ENCODE measurements around the gene RPL35.

The RPL35 gene

DNA sequence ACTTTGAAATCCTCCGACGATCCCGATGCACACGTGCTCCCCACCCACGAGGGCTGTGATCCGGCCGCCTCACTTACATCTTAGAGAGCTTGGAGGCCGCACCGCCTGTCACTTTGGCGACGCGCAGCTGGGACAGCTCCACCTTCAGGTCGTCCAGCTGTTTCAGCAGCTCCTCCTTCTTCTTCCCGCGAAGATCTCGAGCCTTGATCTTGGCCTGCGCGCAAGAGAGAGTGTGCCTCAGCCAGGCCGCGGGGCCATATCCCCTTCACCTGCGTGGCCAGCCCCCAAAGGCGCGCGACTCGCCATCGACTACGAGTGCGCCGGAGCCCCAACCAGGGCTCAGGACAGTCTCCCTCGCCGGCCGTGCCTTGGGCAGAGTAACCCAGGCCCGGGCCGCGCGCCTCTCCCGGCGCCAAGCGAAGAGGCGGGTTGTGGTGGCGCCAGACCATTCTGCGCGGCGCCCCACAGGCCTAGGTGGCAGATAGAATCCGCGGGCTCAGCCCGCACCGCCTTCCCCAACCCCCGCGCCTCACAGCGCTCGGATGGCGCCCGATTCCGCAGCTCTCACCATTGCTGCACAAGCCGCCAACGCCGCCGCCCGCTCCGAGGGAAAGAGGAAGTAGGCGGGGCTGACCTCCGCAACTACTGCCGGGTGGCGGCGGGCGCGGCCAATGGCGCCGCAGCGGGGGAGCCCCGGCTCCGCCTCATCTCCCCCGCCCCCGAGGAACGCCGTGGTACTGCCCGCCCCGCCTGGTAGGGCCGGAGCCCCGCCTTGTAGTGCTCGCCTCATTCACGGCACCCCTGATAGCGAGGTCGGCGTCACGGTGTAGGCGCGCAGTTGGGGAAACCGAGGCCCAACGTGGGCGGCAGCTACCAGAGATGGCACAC lies at the start of gene RPL35, which contains the start of gene ARPC5L:
Gene RPL35, minus strand, starts transcription at position 616 of the 888 bp plus-strand sequence. Its CDS starts 45 bp downstream, at position 571.
Gene ARPC5L, plus strand, starts transcription at position 789 of the 888 bp plus-strand sequence. CDS start 7,161 bp downstream, outside the sequence.
- DNase-seq (ENCODE audit: low read depth): peak; percentile 95

DNA sequence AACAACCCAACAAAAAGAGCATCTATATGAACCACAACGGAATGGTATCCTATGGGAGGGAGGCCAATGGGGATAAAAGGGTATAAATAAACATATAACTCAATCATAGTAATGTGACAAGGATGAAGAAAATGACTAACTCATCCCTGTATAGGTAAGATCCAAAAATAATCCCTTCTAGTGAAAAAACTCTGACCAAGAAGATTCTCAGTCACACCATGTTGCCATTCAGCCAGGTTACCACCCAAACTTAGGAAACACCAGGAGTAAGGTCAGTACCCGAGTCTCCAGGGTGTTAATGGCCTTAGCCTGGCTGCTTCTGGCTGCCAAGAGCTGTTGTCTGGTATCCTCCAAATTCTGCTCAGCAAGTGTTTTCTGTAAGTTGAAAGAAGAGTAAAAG lies 46.3 kb upstream of the RPL35 start:
- DNase-seq (ENCODE audit: low read depth): no peak

DNA sequence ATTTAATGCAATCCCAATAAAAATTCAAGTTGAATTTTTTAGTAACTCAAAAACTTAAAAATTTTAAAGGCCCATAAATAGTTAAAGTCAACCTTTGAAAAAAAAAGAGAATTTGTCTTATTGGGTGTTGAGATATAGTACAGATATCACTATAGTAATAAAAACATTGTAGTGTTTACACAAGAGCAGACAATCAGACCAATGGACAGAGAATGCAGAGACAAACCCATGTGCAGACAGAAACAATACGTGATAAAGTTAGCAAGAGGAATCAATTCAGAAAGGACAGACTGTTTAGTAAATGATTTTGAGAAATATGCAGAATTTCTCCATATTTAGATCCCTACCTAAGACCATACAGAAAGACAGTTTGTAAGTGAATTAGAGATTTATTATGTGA lies 45.2 kb upstream of the RPL35 start:
- DNase-seq (ENCODE audit: low read depth): no peak

DNA sequence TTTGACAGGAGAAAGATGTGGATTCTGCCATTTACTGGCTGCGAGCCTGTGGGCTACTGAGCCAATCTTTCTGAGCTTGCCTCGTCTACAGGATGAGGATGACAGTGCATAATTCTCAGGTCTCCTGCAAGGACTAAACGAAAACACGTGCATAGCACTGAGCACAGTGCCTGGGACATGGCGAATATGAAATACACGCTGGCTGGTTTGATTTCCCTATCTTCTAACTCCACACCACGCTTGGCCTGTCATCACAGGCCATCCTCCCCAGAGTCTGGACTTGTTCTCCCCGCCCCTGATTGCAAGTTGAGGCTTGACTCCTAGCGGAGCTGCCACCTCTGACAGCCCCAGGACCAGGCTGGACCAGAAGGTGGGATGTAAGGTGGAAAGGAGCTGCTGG lies 38.1 kb upstream of the RPL35 start:
- no peak for DNase-seq (ENCODE audit: low read depth)

DNA sequence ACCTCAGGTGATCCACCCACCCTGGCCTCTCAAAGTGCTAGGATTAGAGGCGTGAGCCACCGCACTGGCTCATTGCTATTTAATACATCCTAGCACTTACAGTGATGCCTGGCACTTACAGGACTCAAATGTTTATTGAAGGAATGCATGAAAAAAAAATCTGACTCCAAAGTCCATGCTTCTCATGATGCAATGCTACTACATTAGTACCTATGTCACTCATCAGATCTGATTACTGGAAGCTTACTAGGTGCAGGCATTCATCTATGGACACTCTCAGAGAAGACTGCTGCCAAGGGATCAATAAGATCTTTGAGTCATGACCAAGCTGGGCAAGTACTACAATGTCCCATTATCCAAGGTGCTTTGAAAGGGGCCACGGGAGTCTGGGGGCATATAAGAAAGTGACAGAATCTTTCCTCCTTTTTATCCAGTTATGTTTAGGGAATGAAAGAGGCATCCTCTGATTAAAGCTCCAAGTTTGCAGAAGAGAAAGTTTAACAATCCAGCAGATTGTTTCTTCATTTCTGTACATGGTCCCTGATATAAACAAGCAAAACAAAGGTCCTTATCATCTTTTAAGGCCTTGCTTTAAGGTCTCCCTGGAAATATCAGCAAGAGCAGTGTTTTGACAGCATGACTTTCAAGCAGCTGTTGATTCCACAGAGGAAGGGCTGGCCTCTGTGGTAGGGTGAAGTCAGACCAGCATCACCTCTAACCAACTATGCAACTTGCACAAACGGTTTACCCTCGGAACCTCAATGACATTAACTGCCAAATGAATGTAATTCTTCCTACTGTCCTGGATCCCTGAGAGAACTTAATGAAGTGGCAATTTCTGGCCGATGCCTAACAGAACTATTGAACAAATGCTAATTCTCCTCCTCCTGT lies 36.1 kb upstream of the RPL35 start:
- no peak for DNase-seq (ENCODE audit: low read depth)

DNA sequence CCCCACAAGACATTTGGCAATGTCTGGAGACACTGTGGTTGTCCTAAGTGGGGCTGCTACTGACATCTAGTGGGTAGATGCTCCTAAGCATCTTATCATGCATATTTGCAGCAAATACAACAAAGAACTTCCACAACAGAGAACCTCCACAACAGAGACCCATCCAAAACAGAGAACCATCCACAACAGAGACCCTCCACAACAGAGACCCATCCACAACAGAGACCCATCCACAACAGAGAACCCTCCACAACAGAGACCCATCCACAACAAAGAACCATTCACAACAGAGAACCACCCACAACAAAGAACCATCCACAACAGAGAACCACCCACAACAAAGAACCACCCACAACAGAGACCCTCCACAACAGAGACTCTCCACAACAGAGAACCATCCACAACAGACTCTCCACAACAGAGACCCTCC lies 33.0 kb upstream of the RPL35 start:
- DNase-seq (ENCODE audit: low read depth): peak; percentile 14

DNA sequence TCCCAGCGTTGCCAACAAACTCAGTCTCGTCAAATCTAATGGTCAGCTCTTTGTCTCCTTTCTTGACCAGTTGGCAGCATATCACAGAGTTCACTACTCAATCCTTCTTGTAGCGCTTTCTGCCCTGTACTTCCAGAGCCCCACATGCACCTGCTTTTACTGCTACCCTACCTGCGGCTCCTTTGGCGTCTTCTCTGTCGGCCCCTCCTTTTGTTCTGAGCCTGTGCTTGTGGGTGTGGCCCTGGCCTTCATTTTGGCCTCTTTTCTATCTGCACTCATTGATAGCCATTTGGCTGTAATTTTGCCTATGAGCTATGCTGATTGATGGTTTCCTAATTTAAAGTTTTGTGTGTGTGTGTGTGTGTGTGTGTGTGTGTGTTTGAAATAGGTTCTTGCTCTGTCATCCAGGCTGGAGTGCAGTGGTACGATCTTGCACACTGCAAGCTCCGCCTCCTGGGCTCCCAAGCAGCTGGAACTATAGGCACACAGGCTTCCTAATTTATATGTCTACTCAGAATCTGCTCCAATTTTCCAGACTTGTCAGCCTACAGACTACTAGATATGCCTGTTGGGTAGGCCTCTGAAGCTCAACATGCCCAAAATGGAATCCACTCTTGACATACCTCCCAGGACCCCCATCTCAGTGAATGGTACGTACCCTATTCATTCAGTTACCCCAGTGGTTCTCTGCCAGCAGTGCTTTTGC lies 32.4 kb upstream of the RPL35 start:
- DNase-seq (ENCODE audit: low read depth): no peak

DNA sequence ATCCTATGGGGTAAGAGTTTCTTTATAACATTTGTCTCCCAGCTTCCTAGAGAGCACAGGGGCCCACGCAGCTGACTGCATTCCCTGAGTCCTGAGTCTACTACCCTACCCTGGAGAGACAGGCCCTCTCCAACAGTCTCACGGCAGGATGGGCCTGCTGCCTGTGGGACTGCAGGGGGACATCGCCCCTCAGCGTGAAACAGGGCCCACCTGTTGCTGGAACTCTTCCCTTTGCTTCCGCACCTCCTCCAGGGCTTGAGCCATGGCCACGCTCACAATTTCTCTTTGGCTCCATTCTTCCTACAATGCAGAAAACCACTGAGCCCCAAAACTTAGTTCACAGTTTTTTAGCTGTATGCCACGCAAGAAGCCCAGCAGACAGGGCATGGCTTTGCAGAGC lies 28.4 kb upstream of the RPL35 start:
- DNase-seq (ENCODE audit: low read depth): no peak

DNA sequence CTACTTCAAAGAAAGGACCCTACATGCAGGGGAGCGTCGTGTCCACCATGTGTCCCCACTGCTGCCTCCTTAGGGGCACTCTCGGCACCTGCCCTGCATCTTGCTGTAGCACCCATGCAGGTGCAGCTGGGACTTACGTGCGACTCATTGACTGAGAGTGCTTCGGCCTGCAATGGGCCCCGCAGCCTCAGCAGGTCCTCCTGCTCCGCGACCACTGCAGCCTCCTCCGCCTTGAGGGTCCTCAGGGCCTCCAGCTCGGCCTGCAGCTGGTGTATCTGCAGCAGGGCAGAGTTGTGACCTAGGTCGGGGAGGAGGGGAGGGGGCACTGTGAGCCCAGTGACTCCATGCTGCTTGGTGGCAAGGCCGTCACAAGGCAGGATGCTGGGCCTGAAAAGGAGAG lies 27.2 kb upstream of the RPL35 start:
- DNase-seq (ENCODE audit: low read depth): no peak

DNA sequence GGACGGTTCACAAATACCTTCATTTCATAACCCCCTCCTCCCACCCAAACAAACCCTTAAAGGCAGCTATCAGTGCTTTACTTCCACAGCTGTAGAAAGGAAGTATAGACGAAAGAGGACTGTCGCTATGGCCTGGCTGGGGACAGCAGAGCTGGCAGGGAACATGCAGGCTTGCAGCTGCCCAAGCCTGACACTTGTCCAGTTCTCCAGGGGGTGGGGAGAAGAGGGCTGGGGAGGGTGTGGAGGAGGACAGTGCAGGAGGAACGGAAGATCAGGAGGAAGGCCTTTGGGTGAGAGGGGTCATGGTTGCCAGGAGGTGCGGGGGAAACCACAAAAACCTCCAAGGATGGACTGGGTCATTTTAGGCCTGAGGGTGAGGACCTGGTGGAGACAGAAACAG lies 26.1 kb upstream of the RPL35 start:
- no peak for DNase-seq (ENCODE audit: low read depth)

DNA sequence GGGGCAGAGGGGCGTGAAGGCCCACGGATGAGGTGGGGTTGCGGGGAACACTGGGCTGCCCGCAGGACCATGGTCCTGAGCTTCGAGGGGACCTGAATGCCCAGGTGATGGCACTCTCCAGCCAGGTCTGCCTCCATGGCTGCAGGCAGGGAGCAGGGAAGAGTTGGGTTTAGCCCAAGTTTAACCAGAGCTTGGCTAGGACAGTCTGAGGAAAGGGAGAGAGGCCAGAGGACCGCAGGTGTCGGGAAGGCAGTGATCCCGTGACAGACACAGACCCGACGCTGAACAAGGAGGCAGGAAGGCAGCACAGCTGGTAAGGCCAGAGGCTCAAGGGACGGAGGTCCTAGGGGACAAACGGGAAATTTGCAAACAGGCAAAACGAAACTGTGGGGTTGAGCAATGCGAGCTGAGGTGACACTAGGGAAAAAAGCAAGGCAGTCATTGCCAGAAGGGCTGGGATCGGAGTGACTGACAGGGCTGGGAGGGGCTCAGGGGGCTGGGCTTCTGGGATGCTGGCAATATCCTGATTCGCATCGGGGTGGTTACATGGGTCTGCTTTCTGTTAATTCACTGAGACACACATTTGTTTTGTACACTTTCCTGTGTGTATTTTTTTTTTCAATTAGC lies 25.2 kb upstream of the RPL35 start:
- DNase-seq (ENCODE audit: low read depth): no peak

DNA sequence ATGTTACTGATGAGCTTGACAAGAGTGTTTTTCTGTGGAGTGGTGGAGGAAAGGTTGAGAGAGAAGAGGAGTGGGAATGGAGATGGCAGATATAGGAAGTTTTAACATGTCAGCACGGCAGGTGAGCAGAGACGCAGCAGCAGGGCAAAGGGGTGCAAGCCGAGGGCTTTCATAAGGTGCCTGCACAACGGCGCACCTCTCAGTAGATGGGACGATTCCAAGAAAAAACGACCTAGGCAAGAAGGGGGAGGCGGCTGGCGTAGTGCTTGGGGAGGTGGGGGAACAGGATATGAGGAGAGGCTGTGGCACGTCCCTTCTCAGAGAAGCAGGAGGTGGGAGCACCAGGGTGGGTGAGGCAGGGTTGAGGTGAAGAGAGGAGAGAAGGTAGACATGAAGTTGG lies 24.7 kb upstream of the RPL35 start:
- DNase-seq (ENCODE audit: low read depth): no peak

DNA sequence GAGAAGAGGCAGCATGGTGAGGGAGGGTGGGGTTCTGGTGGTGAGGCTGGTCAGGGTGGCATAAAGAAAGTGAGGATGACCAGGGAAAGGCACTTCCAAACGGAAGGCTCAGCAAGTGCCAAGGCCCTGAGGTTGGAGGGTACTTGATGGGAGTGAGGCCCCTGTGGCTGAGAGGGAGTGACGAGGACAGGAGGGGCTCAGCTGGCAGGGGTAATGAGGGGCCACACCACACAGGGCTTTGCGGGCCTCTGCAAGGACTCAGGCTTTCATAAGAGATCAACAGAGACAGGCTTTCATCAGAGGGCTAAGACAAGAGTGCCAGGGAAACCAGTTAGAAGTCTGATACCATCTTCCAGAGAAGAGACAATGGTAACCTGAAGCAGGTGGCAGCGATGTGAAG lies 23.8 kb upstream of the RPL35 start:
- DNase-seq (ENCODE audit: low read depth): no peak

DNA sequence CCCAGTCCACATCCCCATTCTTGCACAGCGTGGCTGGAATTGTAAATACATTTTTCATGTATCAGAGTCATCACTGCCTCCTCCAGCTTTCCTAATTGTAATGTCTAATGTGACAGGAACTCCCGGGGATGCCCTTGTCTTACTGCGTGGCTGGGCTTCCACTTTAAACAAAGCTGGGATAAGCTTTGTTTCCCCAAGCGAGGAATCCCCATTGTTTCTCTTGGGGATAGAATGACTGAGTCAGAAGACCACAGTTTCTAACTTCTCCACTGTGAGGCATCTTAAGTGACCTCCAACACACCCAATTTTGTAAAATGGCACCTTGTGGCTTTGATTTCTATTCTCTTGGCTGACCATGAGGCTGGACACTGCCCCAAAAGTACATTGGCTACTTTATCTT lies 22.6 kb upstream of the RPL35 start:
- DNase-seq (ENCODE audit: low read depth): no peak

DNA sequence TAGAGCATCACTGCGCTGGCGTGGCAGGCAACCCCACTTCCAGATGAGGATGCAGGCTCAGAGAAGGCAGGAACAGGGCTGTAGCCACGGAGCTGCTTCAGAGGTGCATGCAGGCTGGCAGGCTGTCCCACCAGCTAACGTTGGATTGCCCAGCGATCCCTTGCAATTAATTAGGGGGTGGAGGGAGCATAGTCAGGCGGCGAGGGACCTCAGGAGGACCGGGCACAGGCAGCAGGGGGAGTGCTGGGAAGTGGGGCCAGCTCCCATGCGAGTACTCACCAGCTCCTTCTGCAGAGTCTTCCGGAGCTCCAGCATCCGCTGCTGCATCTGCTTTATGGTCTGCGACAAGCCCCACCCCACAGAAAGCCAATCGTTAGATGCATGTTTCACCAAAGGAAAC lies 20.5 kb upstream of the RPL35 start:
- no peak for DNase-seq (ENCODE audit: low read depth)

DNA sequence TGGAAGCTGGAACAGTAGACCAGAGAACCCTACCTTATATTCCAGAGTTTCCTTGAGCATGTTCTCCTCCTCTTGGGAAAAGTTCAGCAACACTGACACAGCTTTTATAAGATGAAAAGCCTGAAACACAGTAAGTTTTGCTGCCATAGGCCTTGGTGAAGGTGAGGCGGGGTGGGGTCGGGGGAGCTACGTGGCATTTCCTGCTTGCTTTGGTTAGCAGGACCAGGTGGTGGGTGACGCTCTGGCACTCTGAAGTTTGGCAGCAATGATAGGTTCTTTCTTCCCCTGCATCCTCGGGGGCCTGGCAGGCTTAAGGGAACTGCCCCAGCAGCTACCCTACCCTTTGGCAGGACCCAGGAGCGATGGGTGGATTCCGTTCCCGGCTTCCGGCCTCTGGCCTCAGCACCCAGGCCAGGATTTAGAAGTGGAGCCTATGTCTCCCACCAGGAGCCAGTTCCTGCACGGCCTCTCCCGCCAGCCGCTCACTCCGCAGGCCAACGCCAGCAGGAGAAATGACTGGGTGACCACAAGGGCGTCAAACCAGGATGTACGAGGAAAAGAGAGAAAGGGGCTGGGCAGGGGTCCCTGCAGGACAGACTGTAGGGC lies 19.5 kb upstream of the RPL35 start:
- DNase-seq (ENCODE audit: low read depth): no peak

DNA sequence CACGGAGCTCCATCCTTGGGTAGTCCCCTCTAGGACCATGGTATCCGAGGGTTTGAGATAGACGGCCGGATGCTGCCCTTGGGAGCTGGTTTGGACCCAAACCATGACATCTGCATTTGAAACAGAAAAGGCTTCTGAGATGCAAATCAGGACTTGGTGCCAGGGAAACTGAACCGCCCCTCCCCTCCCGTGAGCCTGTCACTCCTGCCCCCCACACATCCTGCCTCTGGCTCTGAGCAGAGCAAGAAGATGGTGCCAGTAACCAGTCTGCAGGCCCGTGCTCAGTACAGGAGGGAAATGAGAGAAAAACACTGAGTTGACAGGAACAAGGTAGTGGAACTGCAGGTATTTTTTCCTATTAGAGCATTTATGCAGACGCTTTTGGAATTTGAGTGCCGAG lies 18.7 kb upstream of the RPL35 start:
- DNase-seq (ENCODE audit: low read depth): no peak

DNA sequence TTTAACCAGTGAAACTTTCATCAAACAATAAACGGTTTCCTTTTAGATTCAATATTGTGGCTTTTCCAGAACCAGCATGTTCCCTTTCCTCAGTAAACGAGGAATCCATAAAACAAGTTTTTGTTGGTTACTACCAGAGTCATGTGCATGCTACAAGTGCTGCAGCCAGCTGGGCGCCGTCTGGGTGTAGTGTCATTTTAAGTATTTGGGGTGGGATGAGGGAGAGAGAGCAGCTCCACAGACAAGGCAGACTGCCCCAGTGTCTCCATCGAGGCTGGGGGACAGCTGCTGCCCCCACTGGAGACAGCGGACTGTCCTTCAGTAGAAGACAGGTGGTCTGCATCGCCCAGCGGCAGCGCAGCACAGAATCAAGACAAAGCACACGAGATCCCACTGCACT lies 17.5 kb upstream of the RPL35 start:
- DNase-seq (ENCODE audit: low read depth): no peak

DNA sequence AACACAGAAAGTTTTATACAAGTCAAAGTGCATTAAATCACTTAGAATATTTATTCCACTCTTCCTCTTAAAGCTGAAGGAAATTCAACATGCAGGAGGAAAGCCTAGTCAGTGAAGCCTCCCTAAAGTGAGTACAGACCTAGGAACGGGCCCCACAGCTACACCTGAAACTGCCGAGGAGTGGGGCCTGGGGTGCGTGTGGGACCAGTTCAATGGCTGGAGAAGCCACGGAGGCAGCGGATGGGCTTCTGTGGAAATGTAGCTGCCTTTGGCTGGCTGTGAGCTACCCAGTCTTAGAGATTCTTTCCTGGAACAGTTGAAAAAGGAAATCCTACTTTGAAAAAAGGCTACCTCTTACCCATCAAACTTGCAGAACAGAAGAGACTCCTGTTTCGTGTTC lies 16.8 kb upstream of the RPL35 start:
- no peak for DNase-seq (ENCODE audit: low read depth)

DNA sequence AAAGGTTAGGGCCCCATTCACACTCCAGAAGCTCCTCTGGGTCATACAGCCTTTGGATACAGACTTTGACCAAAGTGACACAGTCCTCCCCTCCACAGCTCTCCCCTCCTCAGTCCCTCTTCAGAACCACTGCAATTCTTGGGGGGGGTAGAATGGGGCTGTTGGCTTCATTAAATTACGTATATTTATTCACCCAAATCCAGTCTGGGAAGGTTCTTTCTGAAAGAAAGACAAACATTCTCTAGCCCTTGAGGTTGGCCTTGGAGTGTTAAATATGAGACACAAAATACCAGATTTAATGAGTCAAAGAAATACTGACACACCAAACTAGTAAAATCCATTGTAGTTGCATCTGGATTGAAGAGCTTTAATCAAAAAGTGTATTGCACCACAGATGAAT lies 16.3 kb upstream of the RPL35 start:
- no peak for DNase-seq (ENCODE audit: low read depth)

DNA sequence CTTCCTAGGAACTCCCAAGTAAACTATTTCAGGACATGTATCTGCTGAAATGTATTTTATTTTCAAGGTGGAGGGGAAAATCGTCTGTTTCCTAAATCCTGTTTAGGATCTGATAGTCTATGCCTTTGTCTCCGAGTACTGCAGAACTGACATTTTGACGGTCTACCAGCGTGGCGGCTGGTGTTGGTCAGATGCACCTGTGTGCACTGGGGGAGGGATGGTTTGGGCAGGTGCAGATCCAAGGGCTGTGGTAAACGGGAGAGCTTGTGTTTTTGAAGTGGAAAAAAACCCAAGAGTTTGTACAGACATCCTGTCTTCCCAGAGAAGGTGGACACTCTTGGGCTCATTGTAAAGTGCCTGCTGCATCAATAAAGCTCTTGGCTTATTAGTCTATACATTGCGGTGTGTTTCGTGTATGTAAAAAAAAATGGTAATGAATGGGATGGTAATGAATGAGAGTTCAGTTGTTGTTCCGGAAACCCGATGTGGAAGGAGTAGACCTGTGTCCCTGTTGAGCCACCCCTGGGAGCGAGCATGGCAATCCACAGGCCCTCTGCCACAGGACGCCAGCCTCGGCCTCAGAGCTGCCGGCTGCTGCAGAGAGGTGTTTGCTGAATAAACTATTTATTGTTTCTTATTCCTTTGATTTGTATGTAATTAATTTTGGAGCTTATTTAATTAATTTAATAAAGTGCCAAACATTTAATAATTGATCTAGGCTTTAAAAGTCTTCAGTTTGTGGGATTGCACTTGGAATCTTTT lies 15.4 kb upstream of the RPL35 start:
- DNase-seq (ENCODE audit: low read depth): no peak
